HG03575 (cell line): ENCODE measurements around the gene POTEH.
"Not testable (repeated sequence)": the region's sequence is repeated elsewhere in the genome, so short reads cannot be mapped to it uniquely, and the experiment has no call there.

ENCODE experiments used
- ATAC-seq: cut with Tn5 transposase; IDR thresholded peaks from one replicate; pipeline ENCODE4 v1.9.1; 2021; ENCODE audit not compliant: unreplicated experiment, insufficient number of reproducible peaks, low FRiP score; ENCODE audit errors: extremely low read depth

POTEH gene

GRCh38 chr22:15689749-15690125 lies at the start of gene POTEH:
TSS of gene POTEH (plus strand) at chr22:15690026. CDS start at chr22:15690078, 52 bp downstream.
- not testable (repeated sequence) for ATAC-seq

GRCh38 chr22:15642288-15642861 lies 47.5 kb upstream of the POTEH start:
- ATAC-seq = not testable (repeated sequence)

- ATAC-seq = not testable (repeated sequence)
Measured at GRCh38 chr22:15651954-15652353, 37.9 kb upstream of the POTEH start.

- not testable (repeated sequence) for ATAC-seq
Measured at GRCh38 chr22:15652738-15653137, 37.1 kb upstream of the POTEH start.

GRCh38 chr22:15653241-15653640 lies 36.6 kb upstream of the POTEH start:
- ATAC-seq = not testable (repeated sequence)

- ATAC-seq = not testable (repeated sequence)
Measured at GRCh38 chr22:15661102-15661501, 28.7 kb upstream of the POTEH start.

GRCh38 chr22:15664682-15665081 lies 25.1 kb upstream of the POTEH start:
- not testable (repeated sequence) for ATAC-seq

- not testable (repeated sequence) for ATAC-seq
Measured at GRCh38 chr22:15665478-15665877, 24.3 kb upstream of the POTEH start.

GRCh38 chr22:15669430-15669829 lies 20.4 kb upstream of the POTEH start:
- not testable (repeated sequence) for ATAC-seq

- ATAC-seq = not testable (repeated sequence)
Measured at GRCh38 chr22:15679702-15680101, 10.1 kb upstream of the POTEH start.

- not testable (repeated sequence) for ATAC-seq
Measured at GRCh38 chr22:15684115-15684514, 5.7 kb upstream of the POTEH start.

GRCh38 chr22:15684695-15685094 lies 5.1 kb upstream of the POTEH start:
- peak; percentile 50 for ATAC-seq

GRCh38 chr22:15685641-15686040 lies 4.2 kb upstream of the POTEH start:
- ATAC-seq = not testable (repeated sequence)

GRCh38 chr22:15687086-15687485 lies 2.7 kb upstream of the POTEH start:
- not testable (repeated sequence) for ATAC-seq

- not testable (repeated sequence) for ATAC-seq
Measured at GRCh38 chr22:15687676-15688075, 2.1 kb upstream of the POTEH start.

GRCh38 chr22:15688090-15688489 lies 1.7 kb upstream of the POTEH start:
- ATAC-seq = not testable (repeated sequence)

- not testable (repeated sequence) for ATAC-seq
Measured at GRCh38 chr22:15689012-15689748, 646 bp upstream of the POTEH start.

GRCh38 chr22:15713600-15713999 lies 23.8 kb downstream of the POTEH start:
- not testable (repeated sequence) for ATAC-seq

- ATAC-seq = not testable (repeated sequence)
Measured at GRCh38 chr22:15714125-15714524, 24.3 kb downstream of the POTEH start.

GRCh38 chr22:15721884-15722283 lies 32.1 kb downstream of the POTEH start:
- ATAC-seq = not testable (repeated sequence)
